Peyer's patch (tissue), 4 donors: ENCODE measurements around the gene CHRM5. TPM values are rescaled to one million over a fixed set of nuclear protein-coding genes. Genes with fewer than 3 reads are reported as not detected.
A peak's percentile ranks its signal among the peaks of the same experiment; 100 is the strongest.

Source experiments
- DNase-seq, 3 donors: peaks; one replicate each; pipeline ENCODE4 v3.0.0-alpha.2; 2017 to 2019
- H3K27ac ChIP-seq, 4 donors: fragments of 200-600 bp; sonication (generic); one replicate each; pipeline ENCODE4 v1.5.1; 2016 to 2019
- H3K27me3 ChIP-seq, 2 donors: fragments of 200-600 bp; sonication (generic); one replicate each; pipeline ENCODE4 v1.5.1; 2019
- H3K36me3 ChIP-seq, 3 donors: fragments of 200-600 bp; sonication (generic); one replicate each; pipeline ENCODE4 v1.5.1; 2016 to 2019
- H3K4me1 ChIP-seq, 4 donors: fragments of 200-600 bp; sonication (generic); one replicate each; pipeline ENCODE4 v1.5.1; 2016 to 2019
- H3K4me3 ChIP-seq, 4 donors: fragments of 200-600 bp; sonication (generic); 1 replicate in 3 of 4; 2 replicates in 1 of 4; pipeline ENCODE4 v1.5.1; 2016 to 2019; ENCODE audit warnings: mild to moderate bottlenecking in 1 of 4
- H3K9me3 ChIP-seq, 4 donors: fragments of 200-600 bp; sonication (generic); one replicate each; pipeline ENCODE4 v1.5.1; 2016 to 2019; ENCODE audit warnings: mild to moderate bottlenecking in 1 of 4
- CTCF ChIP-seq, 6 experiments: fragments of 450-650 bp in 4 of 6; fragments of 200-600 bp in 2 of 6; sonication (generic) in 1 of 6; IDR thresholded peaks; one replicate each; pipeline ENCODE4 v1.5.1; 2017 to 2019; ENCODE audit warnings: antibody characterized with exemption in 6 of 6, mild to moderate bottlenecking in 3 of 6, moderate library complexity in 1 of 6
- POLR2A ChIP-seq, 2 donors: fragments of 450-650 bp; IDR thresholded peaks; one replicate each; pipeline ENCODE4 v1.5.1; 2017; ENCODE audit warnings: antibody characterized with exemption in 2 of 2, mild to moderate bottlenecking in 2 of 2, moderate library complexity in 2 of 2
- total RNA-seq, 4 donors: library from RNA; depleted of rRNA; stranded (reverse); fragments of >200 nt; gene quantifications; one replicate each; pipeline ENCODE4 v1.1.0, GENCODE V29; 2016

CHRM5 gene
- total RNA-seq, 4 donors from 2014 or later, result not detected

GRCh38 chr15:34038023-34038870 is 70.0 kb downstream of the CHRM5 start:
- Histone ChIP-seq H3K36me3 (no peaks in the 10 kb centered on the region), H3K4me1 (peaks cover 0 to 10% (median 3%) of the 10 kb centered on the region in 4 donors), H3K27ac (peak overlapping the region; percentile 88 to 97 (median 90)), H3K9me3 (no peaks in the 10 kb centered on the region), H3K27me3 (no peaks in the 10 kb centered on the region), H3K4me3 (peak overlapping the region; percentile 56 to 92 (median 67))
- TF ChIP-seq POLR2A (IDR thresholded peaks at IDR 0.05), result peak; percentile 15 to 34
- no peak for TF ChIP-seq CTCF (IDR thresholded peaks at IDR 0.05)
- DNase-seq, result peak; percentile 70 to 88 (median 87)

- TF ChIP-seq CTCF (IDR thresholded peaks at IDR 0.05), result no peak
- TF ChIP-seq POLR2A (IDR thresholded peaks at IDR 0.05), result no peak
- Histone ChIP-seq H3K27me3 (no peaks in the 10 kb centered on the region), H3K9me3 (no peaks in the 10 kb centered on the region), H3K4me1 (peaks cover 0 to 10% (median 3%) of the 10 kb centered on the region in 4 donors), H3K27ac (peak within 1 kb of the TSS; percentile 88 to 97 (median 90)), H3K4me3 (peak within 1 kb of the TSS; percentile 56 to 92 (median 67)), H3K36me3 (no peaks in the 10 kb centered on the region)
- DNase-seq, result peak; percentile 37 to 79 (median 74)
Measured at GRCh38 chr15:34038871-34039789, 70.8 kb downstream of the CHRM5 start, which contains the start of gene AVEN. TSS of gene AVEN (minus strand) at chr15:34039204. CDS start at chr15:34039046, 158 bp downstream.

- Histone ChIP-seq H3K9me3 (no peaks in the 10 kb centered on the region), H3K27ac (peak overlapping the region in 2 of 4 donors; percentile 88 to 97), H3K36me3 (no peaks in the 10 kb centered on the region), H3K4me1 (peaks cover 0 to 10% (median 3%) of the 10 kb centered on the region in 4 donors), H3K27me3 (no peaks in the 10 kb centered on the region), H3K4me3 (peak overlapping the region in 3 of 4 donors; percentile 66 to 92 (median 68))
- no peak for TF ChIP-seq POLR2A (IDR thresholded peaks at IDR 0.05)
- TF ChIP-seq CTCF (IDR thresholded peaks at IDR 0.05), result no peak
- no peak for DNase-seq
Measured at GRCh38 chr15:34039790-34040113, 71.5 kb downstream of the CHRM5 start.

- no peak for TF ChIP-seq POLR2A (IDR thresholded peaks at IDR 0.05)
- TF ChIP-seq CTCF (IDR thresholded peaks at IDR 0.05), result no peak
- H3K27me3 ChIP-seq, result no peaks in the 10 kb centered on the region
- H3K27ac ChIP-seq, result no peak overlapping the region
- DNase-seq, result no peak
- peaks cover 0 to 10% (median 3%) of the 10 kb centered on the region in 4 donors for H3K4me1 ChIP-seq
- no peak overlapping the region for H3K4me3 ChIP-seq
- H3K36me3 ChIP-seq, result no peaks in the 10 kb centered on the region
- H3K9me3 ChIP-seq, result no peaks in the 10 kb centered on the region
Measured at GRCh38 chr15:34043391-34043790, 75.1 kb downstream of the CHRM5 start.

- Histone ChIP-seq H3K27me3 (no peaks in the 10 kb centered on the region), H3K27ac (no peak overlapping the region), H3K4me3 (no peak overlapping the region), H3K36me3 (no peaks in the 10 kb centered on the region), H3K4me1 (peaks cover 0 to 10% (median 3%) of the 10 kb centered on the region in 4 donors), H3K9me3 (no peaks in the 10 kb centered on the region)
- TF ChIP-seq POLR2A (IDR thresholded peaks at IDR 0.05) (no peak), CTCF (IDR thresholded peaks at IDR 0.05) (no peak)
- no peak for DNase-seq
Measured at GRCh38 chr15:34043813-34044212, 75.5 kb downstream of the CHRM5 start.
